Right forelimb (tissue), 1 donor: ENCODE data around the gene COMMD3.
"Not testable (repeated sequence)": the region's sequence is repeated elsewhere in the genome, so short reads cannot be mapped to it uniquely, and the experiment has no call there.

Source experiments
- DNase-seq: peaks from one replicate; pipeline ENCODE4 v3.0.0-alpha.2; 2018

Gene COMMD3

GRCh38 chr10:22316286-22317075 is at the start of gene COMMD3:
Gene COMMD3 (plus strand): TSS chr10:22316388. CDS start chr10:22316418, 30 bp downstream.
- DNase-seq = peak; percentile 94

GRCh38 chr10:22268503-22268902 is 47.7 kb upstream of the COMMD3 start:
- DNase-seq = no peak

- DNase-seq = no peak
Observed at GRCh38 chr10:22271786-22272185, 44.4 kb upstream of the COMMD3 start.

- no peak for DNase-seq
Observed at GRCh38 chr10:22278441-22278782, 37.8 kb upstream of the COMMD3 start.

- no peak for DNase-seq
Observed at GRCh38 chr10:22280078-22280477, 36.1 kb upstream of the COMMD3 start.

GRCh38 chr10:22285130-22285529 is 31.1 kb upstream of the COMMD3 start:
- no peak for DNase-seq

GRCh38 chr10:22293747-22294404 is 22.3 kb upstream of the COMMD3 start:
- DNase-seq = no peak

GRCh38 chr10:22294694-22295093 is 21.5 kb upstream of the COMMD3 start:
- no peak for DNase-seq

- DNase-seq = no peak
Observed at GRCh38 chr10:22301193-22301592, 15.0 kb upstream of the COMMD3 start.

- no peak for DNase-seq
Observed at GRCh38 chr10:22303461-22303860, 12.7 kb upstream of the COMMD3 start.

- no peak for DNase-seq
Observed at GRCh38 chr10:22305721-22306120, 10.5 kb upstream of the COMMD3 start.

- DNase-seq = no peak
Observed at GRCh38 chr10:22308390-22308789, 7.8 kb upstream of the COMMD3 start.

- no peak for DNase-seq
Observed at GRCh38 chr10:22309180-22310000, 6.8 kb upstream of the COMMD3 start.

- DNase-seq = not testable (repeated sequence)
Observed at GRCh38 chr10:22310012-22310411, 6.2 kb upstream of the COMMD3 start.

GRCh38 chr10:22310928-22311327 is 5.3 kb upstream of the COMMD3 start:
- no peak for DNase-seq

- DNase-seq = no peak
Observed at GRCh38 chr10:22314852-22315251, 1.3 kb upstream of the COMMD3 start.

GRCh38 chr10:22315455-22316285 is 518 bp upstream of the COMMD3 start:
- DNase-seq = no peak

- no peak for DNase-seq
Observed at GRCh38 chr10:22317076-22317370, 835 bp downstream of the COMMD3 start.

- DNase-seq = no peak
Observed at GRCh38 chr10:22317771-22318565, 1.8 kb downstream of the COMMD3 start.

- DNase-seq = no peak
Observed at GRCh38 chr10:22318772-22319171, 2.6 kb downstream of the COMMD3 start.

GRCh38 chr10:22319547-22319979 is 3.4 kb downstream of the COMMD3 start:
- DNase-seq = no peak

- no peak for DNase-seq
Observed at GRCh38 chr10:22319980-22320558, 3.9 kb downstream of the COMMD3 start.
